Activated CD4-positive, alpha-beta memory T cell treated with anti-CD3 and anti-CD28 coated beads, Interleukin-2, amount 10 ng/mL, durations not matched to agents 7 days and 5 days (primary cell): ENCODE data around the gene TGM2. TPM values are rescaled to one million over a fixed set of nuclear protein-coding genes. Genes with fewer than 3 reads are reported as not detected.

Source experiments
- CTCF ChIA-PET: fragments of 350-600 bp; sonication (Branson Sonifier 250); formaldehyde crosslinking; loops from one replicate; lab custom pipeline; 2021; ENCODE audit warnings: antibody characterized with exemption, inconsistent platforms; lab: Charles Lee
- POLR2A ChIA-PET: fragments of 350-600 bp; sonication (Branson Sonifier 250); formaldehyde crosslinking; loops from one replicate; lab custom pipeline; 2021; ENCODE audit warnings: antibody characterized with exemption; lab: Charles Lee
- DNase-seq: peaks from one replicate; pipeline ENCODE4 v3.0.0-alpha.2; 2020
- H3K27ac Mint-ChIP-seq: one replicate; pipeline ENCODE4 v1.8.0; 2021; ENCODE audit warnings: mild to moderate bottlenecking, mixed read lengths
- H3K27me3 Mint-ChIP-seq: one replicate; pipeline ENCODE4 v1.8.0; 2021; ENCODE audit warnings: mixed read lengths
- H3K36me3 Mint-ChIP-seq: one replicate; pipeline ENCODE4 v1.8.0; 2021; ENCODE audit warnings: low read depth, mixed read lengths
- H3K4me1 Mint-ChIP-seq: one replicate; pipeline ENCODE4 v1.8.0; 2021; ENCODE audit warnings: mixed read lengths
- H3K4me3 Mint-ChIP-seq: one replicate; pipeline ENCODE4 v1.8.0; 2021; ENCODE audit warnings: mild to moderate bottlenecking, mixed read lengths
- H3K9me3 Mint-ChIP-seq: one replicate; pipeline ENCODE4 v1.8.0; 2021; ENCODE audit warnings: mixed read lengths
- total RNA-seq, 2 experiments: library from RNA; stranded (reverse); gene quantifications; one replicate each; pipeline ENCODE4 v1.2.3, GENCODE V29; 2021

The TGM2 gene
- total RNA-seq, 2 experiments from 2014 or later, result 0.33 to 0.38 TPM

DNA sequence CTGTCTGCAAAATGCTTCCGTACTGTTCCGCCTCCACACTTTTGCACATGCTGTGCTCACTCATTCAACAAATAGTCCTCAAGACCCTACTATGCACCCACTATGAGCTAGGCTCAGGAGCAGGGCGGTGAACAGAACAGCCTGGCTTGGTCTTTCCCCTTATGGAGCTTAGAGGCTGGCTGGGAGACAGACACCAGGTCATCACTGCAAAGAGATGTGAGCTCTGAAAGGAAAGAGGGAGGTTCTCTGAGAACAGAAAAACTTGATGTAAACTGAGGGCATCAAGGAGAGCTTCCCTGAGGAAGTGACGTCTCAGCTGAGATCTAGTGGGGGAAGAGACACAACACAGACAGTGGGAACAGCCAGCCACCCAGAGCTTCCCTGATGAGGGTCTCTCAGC is 31.0 kb upstream of the TGM2 start:
- CTCF ChIA-PET, result interaction anchor here (4.2 kb wide), 1 partner anchor 25 kb away, joined by 15 read pairs; no protein-coding TSS in a partner anchor
- H3K4me3 Mint-ChIP-seq, result no peak overlapping the region
- POLR2A ChIA-PET, result no interaction called here
- H3K27me3 Mint-ChIP-seq, result peaks cover 4% of the 10 kb centered on the region
- DNase-seq, result no peak
- H3K9me3 Mint-ChIP-seq, result peaks cover 5% of the 10 kb centered on the region
- H3K36me3 Mint-ChIP-seq, result no peaks in the 10 kb centered on the region
- H3K4me1 Mint-ChIP-seq, result no peaks in the 10 kb centered on the region
- H3K27ac Mint-ChIP-seq, result no peak overlapping the region

DNA sequence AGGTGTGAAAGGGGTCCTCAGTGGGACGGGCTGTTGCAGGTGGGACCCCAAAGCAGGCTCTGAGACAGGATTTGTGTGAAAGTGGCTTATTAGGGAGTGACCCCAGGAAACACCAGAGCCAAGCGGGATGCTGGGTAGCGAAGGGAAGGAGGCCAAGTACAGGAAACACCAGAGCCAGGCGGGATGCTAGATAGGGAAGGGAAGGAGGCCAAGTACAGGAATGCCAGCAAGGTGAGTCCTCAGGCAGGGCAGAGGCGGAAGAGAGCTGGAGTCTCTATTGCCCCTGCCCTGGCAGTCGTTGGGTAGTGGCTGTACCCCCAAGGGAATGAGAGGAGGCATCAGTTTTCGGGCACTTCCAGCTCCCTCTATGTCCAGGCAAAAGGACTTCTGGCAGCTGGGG is 30.5 kb upstream of the TGM2 start:
- CTCF ChIA-PET, result interaction anchor here (4.2 kb wide), 1 partner anchor 26 kb away, joined by 15 read pairs; no protein-coding TSS in a partner anchor
- DNase-seq, result no peak
- H3K4me3 Mint-ChIP-seq, result no peak overlapping the region
- H3K9me3 Mint-ChIP-seq, result peaks cover 5% of the 10 kb centered on the region
- no peaks in the 10 kb centered on the region for H3K36me3 Mint-ChIP-seq
- no peaks in the 10 kb centered on the region for H3K4me1 Mint-ChIP-seq
- POLR2A ChIA-PET, result no interaction called here
- peaks cover 4% of the 10 kb centered on the region for H3K27me3 Mint-ChIP-seq
- no peak overlapping the region for H3K27ac Mint-ChIP-seq

GRCh38 chr20:38194971-38195504 is 30.0 kb upstream of the TGM2 start:
- peaks cover 6% of the 10 kb centered on the region for H3K27me3 Mint-ChIP-seq

GRCh38 chr20:38193586-38194105 is 28.6 kb upstream of the TGM2 start:
- no peaks in the 10 kb centered on the region for H3K4me1 Mint-ChIP-seq
- no peaks in the 10 kb centered on the region for H3K36me3 Mint-ChIP-seq
- POLR2A ChIA-PET, result no interaction called here
- peaks cover 5% of the 10 kb centered on the region for H3K9me3 Mint-ChIP-seq
- no peak overlapping the region for H3K27ac Mint-ChIP-seq
- CTCF ChIA-PET, result no interaction called here
- peaks cover 12% of the 10 kb centered on the region for H3K27me3 Mint-ChIP-seq
- no peak overlapping the region for H3K4me3 Mint-ChIP-seq
- DNase-seq, result no peak

More at GRCh38 chr20:38194971-38195504, 30.0 kb upstream of the TGM2 start:
- Mint-ChIP-seq H3K9me3 (peaks cover 5% of the 10 kb centered on the region), H3K4me1 (no peaks in the 10 kb centered on the region), H3K27ac (no peak overlapping the region), H3K4me3 (no peak overlapping the region), H3K36me3 (no peaks in the 10 kb centered on the region)
- ChIA-PET POLR2A (no interaction called here), CTCF (interaction anchor here (4.2 kb wide), 1 partner anchor 26 kb away, joined by 15 read pairs; no protein-coding TSS in a partner anchor)
- no peak for DNase-seq

GRCh38 chr20:38192323-38192885 is 27.3 kb upstream of the TGM2 start:
- peaks cover 17% of the 10 kb centered on the region for H3K27me3 Mint-ChIP-seq
- H3K4me1 Mint-ChIP-seq, result no peaks in the 10 kb centered on the region
- ChIA-PET CTCF (no interaction called here), POLR2A (no interaction called here)
- no peak overlapping the region for H3K27ac Mint-ChIP-seq
- no peak for DNase-seq
- H3K9me3 Mint-ChIP-seq, result peaks cover 5% of the 10 kb centered on the region
- H3K36me3 Mint-ChIP-seq, result no peaks in the 10 kb centered on the region
- H3K4me3 Mint-ChIP-seq, result no peak overlapping the region

DNA sequence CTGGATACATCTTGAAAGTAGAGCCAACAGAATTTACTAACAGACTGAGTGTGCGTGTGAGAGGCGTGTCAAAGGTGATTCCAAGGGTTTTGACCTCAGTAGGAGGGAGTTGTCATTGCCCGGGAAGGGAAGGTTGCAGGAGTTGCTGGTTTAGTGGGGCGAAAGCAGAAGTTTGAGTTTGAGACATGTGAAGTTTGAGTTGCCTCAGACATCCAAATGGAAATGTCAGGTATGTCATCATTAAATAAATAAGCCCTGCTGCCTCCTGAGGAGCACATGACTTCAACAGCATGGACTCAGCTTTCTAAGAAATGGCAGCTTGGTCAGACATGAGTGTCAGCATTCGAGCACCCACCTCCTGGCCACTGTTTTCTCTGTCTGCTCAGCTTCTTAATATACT is 26.6 kb upstream of the TGM2 start:
- Mint-ChIP-seq H3K9me3 (peaks cover 5% of the 10 kb centered on the region), H3K36me3 (no peaks in the 10 kb centered on the region), H3K4me1 (no peaks in the 10 kb centered on the region), H3K27me3 (peaks cover 15% of the 10 kb centered on the region), H3K27ac (no peak overlapping the region), H3K4me3 (no peak overlapping the region)
- CTCF ChIA-PET, result no interaction called here
- POLR2A ChIA-PET, result no interaction called here
- DNase-seq, result no peak

DNA sequence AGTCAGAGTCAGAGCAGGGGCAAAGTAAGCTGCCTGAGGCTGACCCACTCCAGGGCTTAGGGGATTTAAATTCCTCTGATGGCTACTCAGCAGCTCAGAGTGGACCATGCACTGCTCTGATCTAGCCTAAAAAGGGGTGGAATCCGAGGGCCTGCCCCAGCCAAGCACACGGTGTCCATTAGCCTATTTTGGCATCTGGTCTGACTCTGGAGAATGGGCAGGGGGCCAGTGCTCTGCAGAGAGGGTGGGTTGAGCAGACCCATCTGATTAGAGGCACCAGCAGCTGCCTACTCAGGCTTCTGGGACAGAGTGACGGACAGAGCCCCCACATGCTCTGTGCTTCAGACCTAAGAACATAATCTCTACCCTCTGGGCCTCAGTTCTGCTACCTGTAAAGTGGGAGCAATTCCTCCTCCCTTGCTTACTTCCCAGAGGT is 25.9 kb upstream of the TGM2 start:
- CTCF ChIA-PET, result interaction anchor here (1.2 kb wide), 1 partner anchor 31 kb away, joined by 3 read pairs; no protein-coding TSS in a partner anchor
- H3K36me3 Mint-ChIP-seq, result no peaks in the 10 kb centered on the region
- H3K27me3 Mint-ChIP-seq, result peaks cover 18% of the 10 kb centered on the region
- no peaks in the 10 kb centered on the region for H3K4me1 Mint-ChIP-seq
- no peak for DNase-seq
- H3K27ac Mint-ChIP-seq, result no peak overlapping the region
- POLR2A ChIA-PET, result no interaction called here
- peaks cover 5% of the 10 kb centered on the region for H3K9me3 Mint-ChIP-seq
- H3K4me3 Mint-ChIP-seq, result no peak overlapping the region

GRCh38 chr20:38190166-38190565 is 25.1 kb upstream of the TGM2 start:
- Mint-ChIP-seq H3K9me3 (peaks cover 5% of the 10 kb centered on the region), H3K36me3 (no peaks in the 10 kb centered on the region), H3K4me3 (no peak overlapping the region), H3K4me1 (no peaks in the 10 kb centered on the region), H3K27ac (no peak overlapping the region), H3K27me3 (peaks cover 23% of the 10 kb centered on the region)
- no peak for DNase-seq
- ChIA-PET POLR2A (no interaction called here), CTCF (interaction anchor here (1.2 kb wide), 1 partner anchor 31 kb away, joined by 3 read pairs; no protein-coding TSS in a partner anchor)

DNA sequence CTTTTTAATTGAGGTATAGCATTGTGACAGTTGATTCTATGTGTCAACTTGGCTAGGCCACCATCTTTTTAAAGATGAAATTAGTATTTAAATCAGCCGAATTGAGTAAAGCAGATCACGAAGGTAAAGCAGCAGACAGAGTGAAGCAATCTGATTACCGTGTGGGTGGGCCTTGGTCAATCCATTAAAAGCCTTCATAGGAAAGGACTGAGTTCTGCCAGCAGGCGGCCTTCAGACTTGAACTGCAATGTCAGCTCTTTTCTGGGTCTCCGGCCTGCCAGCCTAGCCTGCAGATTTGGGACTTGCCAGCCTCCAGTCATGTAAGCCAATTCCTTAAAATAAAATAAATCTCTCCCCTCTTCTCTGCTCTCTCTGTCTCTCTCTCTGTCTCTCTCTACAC is 22.4 kb upstream of the TGM2 start:
- H3K9me3 Mint-ChIP-seq, result no peaks in the 10 kb centered on the region
- DNase-seq, result no peak
- no peak overlapping the region for H3K27ac Mint-ChIP-seq
- H3K4me3 Mint-ChIP-seq, result no peak overlapping the region
- CTCF ChIA-PET, result no interaction called here
- POLR2A ChIA-PET, result no interaction called here
- peaks cover 26% of the 10 kb centered on the region for H3K27me3 Mint-ChIP-seq
- H3K4me1 Mint-ChIP-seq, result no peaks in the 10 kb centered on the region
- H3K36me3 Mint-ChIP-seq, result no peaks in the 10 kb centered on the region

DNA sequence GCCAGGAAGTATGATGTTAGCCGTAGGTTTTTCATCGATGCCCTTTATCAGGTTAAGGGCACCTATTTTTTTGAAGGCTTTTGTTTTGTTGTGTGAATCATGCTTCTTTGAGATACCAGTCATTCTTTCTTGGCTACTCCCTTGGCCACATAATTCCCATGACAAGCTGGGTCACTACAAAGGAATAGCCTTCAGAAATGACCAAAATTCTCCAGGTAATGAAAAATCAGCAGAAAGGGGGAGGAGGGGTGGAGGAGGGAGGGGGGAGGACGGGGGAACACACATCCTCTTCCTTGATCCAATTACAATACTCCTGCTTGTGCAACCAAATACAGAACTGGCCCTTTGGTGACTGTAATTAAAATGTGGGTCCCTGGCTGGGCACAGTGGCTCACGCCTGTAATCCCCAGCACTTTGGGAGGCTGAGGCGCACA is 21.7 kb upstream of the TGM2 start:
- no peaks in the 10 kb centered on the region for H3K4me1 Mint-ChIP-seq
- no peaks in the 10 kb centered on the region for H3K9me3 Mint-ChIP-seq
- no peak overlapping the region for H3K4me3 Mint-ChIP-seq
- ChIA-PET POLR2A (no interaction called here), CTCF (no interaction called here)
- DNase-seq, result no peak
- H3K27me3 Mint-ChIP-seq, result peaks cover 27% of the 10 kb centered on the region
- H3K27ac Mint-ChIP-seq, result no peak overlapping the region
- H3K36me3 Mint-ChIP-seq, result no peaks in the 10 kb centered on the region

DNA sequence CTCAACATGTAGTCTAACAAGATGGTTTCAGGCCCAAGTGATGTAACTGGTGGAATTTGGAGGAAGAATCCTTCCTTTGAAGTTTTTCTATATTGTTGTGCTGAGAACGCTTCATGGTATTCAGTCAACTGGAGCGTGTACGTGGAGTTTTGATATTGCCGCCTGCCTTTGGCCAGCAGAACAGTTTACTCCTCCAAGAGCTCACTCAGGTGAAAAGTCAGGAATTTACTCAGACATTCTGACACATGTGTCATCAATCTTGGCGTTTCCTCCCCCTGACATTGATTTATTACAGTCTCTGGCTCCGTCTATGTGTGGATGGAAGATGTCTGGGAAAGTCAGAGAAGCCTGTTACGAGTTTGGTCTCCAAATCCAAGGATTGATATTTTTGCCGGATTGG is 19.0 kb upstream of the TGM2 start:
- Mint-ChIP-seq H3K27ac (no peak overlapping the region), H3K36me3 (no peaks in the 10 kb centered on the region), H3K9me3 (no peaks in the 10 kb centered on the region), H3K4me1 (no peaks in the 10 kb centered on the region), H3K27me3 (peaks cover 30% of the 10 kb centered on the region), H3K4me3 (no peak overlapping the region)
- no peak for DNase-seq
- ChIA-PET CTCF (no interaction called here), POLR2A (no interaction called here)

GRCh38 chr20:38181971-38182370 is 16.9 kb upstream of the TGM2 start:
- Mint-ChIP-seq H3K27me3 (peaks cover 32% of the 10 kb centered on the region), H3K27ac (no peak overlapping the region), H3K4me3 (no peak overlapping the region), H3K4me1 (no peaks in the 10 kb centered on the region), H3K36me3 (no peaks in the 10 kb centered on the region), H3K9me3 (no peaks in the 10 kb centered on the region)
- ChIA-PET CTCF (no interaction called here), POLR2A (no interaction called here)
- DNase-seq, result no peak

GRCh38 chr20:38181207-38181801 is 16.2 kb upstream of the TGM2 start:
- no peak overlapping the region for H3K27ac Mint-ChIP-seq
- H3K9me3 Mint-ChIP-seq, result no peaks in the 10 kb centered on the region
- DNase-seq, result no peak
- H3K4me3 Mint-ChIP-seq, result no peak overlapping the region
- ChIA-PET POLR2A (no interaction called here), CTCF (no interaction called here)
- H3K4me1 Mint-ChIP-seq, result no peaks in the 10 kb centered on the region
- peaks cover 28% of the 10 kb centered on the region for H3K27me3 Mint-ChIP-seq
- no peaks in the 10 kb centered on the region for H3K36me3 Mint-ChIP-seq
